H1 (cell line): Measurements from ENCODE around the gene GSAP. TPM values are rescaled to one million over a fixed set of nuclear protein-coding genes. Genes with fewer than 3 reads are reported as not detected.

Experiments used
- CTCF ChIA-PET: fragments of 300-600 bp; sonication (Branson Sonifier 250); formaldehyde crosslinking; loops from one replicate; lab custom pipeline; 2021; ENCODE audit not compliant: partially characterized antibody; lab: Charles Lee
- POLR2A ChIA-PET: fragments of 300-600 bp; sonication (Branson Sonifier 250); formaldehyde crosslinking; loops from one replicate; lab custom pipeline; 2021; ENCODE audit warnings: inconsistent platforms; ENCODE audit not compliant: partially characterized antibody; lab: Charles Lee
- DNase-seq, 2 experiments: peaks; one replicate each; pipeline versions ENCODE4 v3.0.0 to v3.0.0-alpha.2; 2010 to 2022; ENCODE audit warnings: low spot score in 2 of 2, low read depth in 1 of 2, mixed read lengths in 1 of 2
- FAIRE-seq: peaks from 2 replicates; lab custom pipeline; 2011; peaks lifted over from hg19 to GRCh38; lab: Jason Lieb, UNC
- H2AFZ ChIP-seq: 2 replicates; pipeline ENCODE4 v1.8.1; 2012; ENCODE audit warnings: low read length, inconsistent platforms
- H2AK5ac ChIP-seq: 2 replicates; pipeline ENCODE4 v1.6.1; 2013; ENCODE audit warnings: low read depth, low read length
- H2BK120ac ChIP-seq: replicated peaks from 2 replicates; pipeline ENCODE3; 2013; ENCODE audit warnings: low read depth, low read length, inconsistent platforms
- H2BK12ac ChIP-seq: 2 replicates; pipeline ENCODE4 v1.6.1; 2013; ENCODE audit warnings: low read depth, low read length
- H2BK15ac ChIP-seq: 2 replicates; pipeline ENCODE4 v1.6.1; 2013; ENCODE audit warnings: low read length
- H2BK20ac ChIP-seq: 2 replicates; pipeline ENCODE4 v1.6.1; 2013; ENCODE audit warnings: low read length
- H2BK5ac ChIP-seq: 2 replicates; pipeline ENCODE4 v1.6.1; 2013; ENCODE audit warnings: low read depth, low read length
- H3K14ac ChIP-seq: 2 replicates; pipeline ENCODE4 v1.6.1; 2013; ENCODE audit warnings: inconsistent platforms; ENCODE audit not compliant: insufficient read length
- H3K18ac ChIP-seq: 2 replicates; pipeline ENCODE4 v1.6.1; 2013; ENCODE audit warnings: low read length; ENCODE audit errors: extremely low read depth
- H3K23ac ChIP-seq: 2 replicates; pipeline ENCODE4 v1.6.1; 2013; ENCODE audit warnings: inconsistent platforms; ENCODE audit not compliant: insufficient read length
- H3K23me2 ChIP-seq: 2 replicates; pipeline ENCODE4 v1.6.1; 2013; ENCODE audit warnings: low read depth, low read length
- H3K27ac ChIP-seq: 2 replicates; pipeline ENCODE4 v1.6.1; 2011; ENCODE audit warnings: low read depth, low read length, inconsistent platforms
- H3K27me3 ChIP-seq, 4 experiments: replicated peaks in 1 of 4; 1 replicate in 1 of 4; 2 replicates in 3 of 4; pipeline versions ENCODE4 v1.6.1 to v1.8.1; 2011 to 2013; ENCODE audit warnings: low read length in 3 of 4, mild to moderate bottlenecking in 3 of 4, inconsistent platforms in 2 of 4, mixed read lengths in 2 of 4, moderate library complexity in 1 of 4; ENCODE audit not compliant: control insufficient read depth in 3 of 4, insufficient read depth in 3 of 4; ENCODE audit errors: extremely low read depth in 1 of 4
- H3K36me3 ChIP-seq, 4 experiments: 2 replicates each; pipeline versions ENCODE4 v1.6.1 to v1.8.1; 2011 to 2013; ENCODE audit warnings: mild to moderate bottlenecking in 4 of 4, low read length in 3 of 4, moderate library complexity in 2 of 4, control low read depth in 1 of 4, inconsistent platforms in 1 of 4; ENCODE audit not compliant: insufficient read depth in 4 of 4, control insufficient read depth in 2 of 4
- H3K4ac ChIP-seq: replicated peaks from 2 replicates; pipeline ENCODE3; 2013; ENCODE audit warnings: low read length, low read depth, mixed read lengths, inconsistent platforms; ENCODE audit not compliant: insufficient read length
- H3K4me1 ChIP-seq, 4 experiments: replicated peaks in 1 of 4; 1 replicate in 1 of 4; 2 replicates in 3 of 4; pipeline versions ENCODE4 v1.6.1 to v1.8.1; 2011 to 2013; ENCODE audit warnings: low read length in 3 of 4, inconsistent platforms in 2 of 4, mixed read lengths in 1 of 4; ENCODE audit not compliant: insufficient read depth in 4 of 4, control insufficient read depth in 3 of 4
- H3K4me2 ChIP-seq, 2 experiments: 2 replicates each; pipeline versions ENCODE4 v1.6.1 to v1.8.1; 2011 to 2013; ENCODE audit warnings: low read depth in 2 of 2, low read length in 2 of 2, control low read depth in 1 of 2, inconsistent platforms in 1 of 2, mild to moderate bottlenecking in 1 of 2; ENCODE audit not compliant: insufficient read depth in 1 of 2
- H3K4me3 ChIP-seq, 4 experiments: fragments of 200-600, 300-600 bp in 1 of 4; sonication (generic), shearing (Covaris generic), sonication (Bioruptor Twin) in 1 of 4; 2 replicates each; pipeline versions ENCODE4 v1.5.1 to v1.8.1; 2011 to 2016; ENCODE audit warnings: low read length in 4 of 4, low read depth in 3 of 4, control low read depth in 2 of 4, inconsistent platforms in 2 of 4, mild to moderate bottlenecking in 2 of 4, mixed read lengths in 1 of 4, moderate library complexity in 1 of 4; ENCODE audit not compliant: insufficient read depth in 2 of 4; ENCODE audit errors: extremely low read depth in 1 of 4
- H3K56ac ChIP-seq: replicated peaks from 2 replicates; pipeline ENCODE3; 2013; ENCODE audit warnings: low read depth, mild to moderate bottlenecking, mixed read lengths, low read length, inconsistent platforms; ENCODE audit not compliant: insufficient read length
- H3K79me1 ChIP-seq: 2 replicates; pipeline ENCODE4 v1.6.1; 2013; ENCODE audit warnings: low read depth, low read length, control low read depth
- H3K79me2 ChIP-seq, 2 experiments: 2 replicates each; pipeline versions ENCODE4 v1.6.1 to v1.8.1; 2012 to 2013; ENCODE audit warnings: low read length in 2 of 2, mild to moderate bottlenecking in 2 of 2, inconsistent platforms in 1 of 2; ENCODE audit not compliant: insufficient read depth in 2 of 2, control insufficient read depth in 1 of 2
- H3K9ac ChIP-seq, 4 experiments: replicated peaks in 1 of 4; 1 replicate in 1 of 4; 2 replicates in 3 of 4; pipeline versions ENCODE4 v1.6.1 to v1.8.1; 2011 to 2013; ENCODE audit warnings: low read depth in 3 of 4, low read length in 3 of 4, control low read depth in 2 of 4, mild to moderate bottlenecking in 2 of 4, moderate library complexity in 2 of 4, inconsistent platforms in 1 of 4; ENCODE audit errors: extremely low read depth in 1 of 4
- H3K9me3 ChIP-seq, 2 experiments: 2 replicates each; pipeline versions ENCODE4 v1.6.1 to v1.8.1; 2012 to 2013; ENCODE audit warnings: mild to moderate bottlenecking in 2 of 2, moderate library complexity in 2 of 2, control low read depth in 1 of 2, inconsistent platforms in 1 of 2, low read depth in 1 of 2, low read length in 1 of 2, mixed read lengths in 1 of 2; ENCODE audit not compliant: insufficient read depth in 2 of 2
- H4K20me1 ChIP-seq, 2 experiments: replicated peaks in 1 of 2; 2 replicates each; pipeline versions ENCODE3 to v1.8.1; 2011 to 2013; ENCODE audit warnings: inconsistent platforms in 2 of 2, low read length in 2 of 2, mild to moderate bottlenecking in 1 of 2; ENCODE audit not compliant: insufficient read depth in 2 of 2, control insufficient read depth in 1 of 2
- H4K5ac ChIP-seq: 2 replicates; pipeline ENCODE4 v1.6.1; 2013; ENCODE audit warnings: low read length, low read depth, mixed read lengths, inconsistent platforms; ENCODE audit not compliant: insufficient read length
- H4K8ac ChIP-seq: 2 replicates; pipeline ENCODE4 v1.8.0; 2013; ENCODE audit warnings: mild to moderate bottlenecking, moderate library complexity, low read length, inconsistent platforms; ENCODE audit not compliant: insufficient read depth; ENCODE audit errors: extremely low read depth
- H4K91ac ChIP-seq: replicated peaks from 2 replicates; pipeline ENCODE3; 2013; ENCODE audit warnings: low read length, mixed read lengths, inconsistent platforms; ENCODE audit not compliant: insufficient read length
- ASH2L ChIP-seq: fragments of 200-600, 300-600 bp; sonication (generic); IDR thresholded peaks from one replicate; pipeline ENCODE4 v1.7.1; 2017; ENCODE audit warnings: low read length
- CEBPB ChIP-seq: IDR thresholded peaks from 2 replicates; pipeline ENCODE4 v1.6.1; 2012; ENCODE audit warnings: low read depth, low read length
- CHD1 ChIP-seq: IDR thresholded peaks from 2 replicates; pipeline ENCODE4 v1.6.1; 2012; ENCODE audit warnings: low read depth, low read length, improper control_type of control experiment
- CREB1 ChIP-seq: IDR thresholded peaks from 2 replicates; pipeline ENCODE4 v1.6.1; 2012; ENCODE audit warnings: inconsistent platforms
- GABPA ChIP-seq: IDR thresholded peaks from 2 replicates; pipeline ENCODE4 v1.6.1; 2011; ENCODE audit warnings: mild to moderate bottlenecking, low read length, moderate library complexity, borderline replicate concordance; ENCODE audit not compliant: insufficient read depth
- MAFK ChIP-seq: IDR thresholded peaks from 2 replicates; pipeline ENCODE4 v1.6.1; 2012; ENCODE audit warnings: low read depth, mild to moderate bottlenecking, improper control_type of control experiment, low read length
- POLR2AphosphoS5 ChIP-seq: IDR thresholded peaks from 2 replicates; pipeline ENCODE4 v1.6.1; 2011; ENCODE audit warnings: low read depth, low read length
- RAD21 ChIP-seq, 2 experiments: IDR thresholded peaks in 1 of 2; conservative IDR thresholded peaks in 1 of 2; 2 replicates each; pipeline ENCODE4 v1.6.1; 2011; ENCODE audit warnings: low read depth in 2 of 2, low read length in 2 of 2, improper control_type of control experiment in 1 of 2, inconsistent platforms in 1 of 2, mild to moderate bottlenecking in 1 of 2, moderate library complexity in 1 of 2
- RBBP5 ChIP-seq: IDR thresholded peaks from 2 replicates; pipeline ENCODE4 v1.7.1; 2012; ENCODE audit warnings: low read depth, mild to moderate bottlenecking, inconsistent platforms, low read length, moderate library complexity, borderline replicate concordance
- RFX5 ChIP-seq: IDR thresholded peaks from 2 replicates; pipeline ENCODE4 v1.6.1; 2011; ENCODE audit warnings: low read depth, low read length, improper control_type of control experiment, borderline replicate concordance
- RNF2 ChIP-seq: fragments of 200-900, 300-1000 bp; sonication (generic); IDR thresholded peaks from 2 replicates; pipeline ENCODE4 v1.7.1; 2016; ENCODE audit warnings: borderline replicate concordance, low read depth, mild to moderate bottlenecking, antibody characterized with exemption, low read length; ENCODE audit not compliant: poor library complexity, severe bottlenecking; ENCODE audit errors: missing control alignments
- SIN3A ChIP-seq, 2 experiments: IDR thresholded peaks in 1 of 2; conservative IDR thresholded peaks in 1 of 2; 2 replicates each; pipeline ENCODE4 v1.6.1; 2011 to 2012; ENCODE audit warnings: low read length in 2 of 2, improper control_type of control experiment in 1 of 2, low read depth in 1 of 2, mild to moderate bottlenecking in 1 of 2
- SRF ChIP-seq: IDR thresholded peaks from 2 replicates; pipeline ENCODE4 v1.6.1; 2011; ENCODE audit warnings: mild to moderate bottlenecking, low read depth, low read length, moderate library complexity
- WGBS, 2 experiments: shearing (Covaris generic) in 1 of 2; methylation state at CpG; one replicate each; pipeline versions ENCODE4 v1.1.6 to v1.1.7; 2013 to 2015; ENCODE audit warnings: low lambda C conversion rate in 2 of 2, mixed read lengths in 2 of 2, inconsistent platforms in 1 of 2, low coverage in 1 of 2, missing lambda C conversion rate in 1 of 2; ENCODE audit not compliant: insufficient replicate concordance in 2 of 2, insufficient coverage in 1 of 2, insufficient read length in 1 of 2; ENCODE audit errors: extremely low coverage in 1 of 2, missing lambda C conversion rate in 1 of 2; 5-methylcytosine and 5-hydroxymethylcytosine counted together
- polyA plus RNA-seq, 7 experiments: library from polyadenylated mRNA; depleted of rRNA in 3 of 7; stranded (reverse) in 5 of 7; unstranded in 2 of 7; fragments of >200 nt in 5 of 7; fragments of 200-250 nt in 2 of 7; gene quantifications; 1 replicate in 5 of 7; 2 replicates in 1 of 7; 4 replicates in 1 of 7; pipeline versions ENCODE4 v1.2.1 to v1.2.3, GENCODE V29; 2011 to 2013; ENCODE audit warnings: missing spikeins in 2 of 7, mixed read lengths in 2 of 7
- total RNA-seq: library from RNA; stranded (reverse); fragmentation: NEBNext Ultra II Directional; extraction: Animal tissue kit (Norgen Biotek cat#: 25700); gene quantifications from 2 replicates; pipeline ENCODE4 v1.2.1, GENCODE V29; 2021

Gene GSAP
- total and polyA plus RNA-seq, 2 of the 8 experiments (the other 6 are each of a cell fraction or from before 2014, with no cell fraction given) = 0.93 to 2.1 TPM

- Histone ChIP-seq H2AK5ac (no peak overlapping the region), H3K4me1 (peaks cover 0 to 3% (median 1%) of the 10 kb centered on the region in 4 experiments; a peak in 3 of 7 replicates), H2AFZ (0 out of 2 replicates have a peak overlapping the region, but pooled peaks have one; percentile 58), H3K23ac (no peak overlapping the region), H3K79me1 (no peaks in the 10 kb centered on the region), H3K79me2 (no peaks in the 10 kb centered on the region), H2BK120ac (no peak overlapping the region), H3K36me3 (no peaks in the 10 kb centered on the region), H4K8ac (no peak overlapping the region), H4K91ac (no peak overlapping the region), H3K14ac (no peak overlapping the region), H3K27me3 (no peaks in the 10 kb centered on the region), H3K18ac (no peak overlapping the region), H3K56ac (no peak overlapping the region), H3K23me2 (no peaks in the 10 kb centered on the region), H2BK12ac (no peak overlapping the region), H3K9ac (no peak overlapping the region), H2BK5ac (no peak overlapping the region), H3K4me2 (no peak overlapping the region), H4K5ac (no peak overlapping the region), H2BK20ac (no peak overlapping the region), H4K20me1 (no peaks in the 10 kb centered on the region), H3K9me3 (no peaks in the 10 kb centered on the region), H2BK15ac (no peak overlapping the region), H3K4me3 (no peak overlapping the region), H3K4ac (no peak overlapping the region), H3K27ac (no peak overlapping the region)
- CTCF ChIA-PET = interaction anchor here (1.5 to 2.4 kb wide), 2 partner anchors 11 to 12 kb away, joined by 3 to 9 read pairs; no protein-coding TSS in a partner anchor
- 95% methylated on average over 5 of the region's 5 CpGs; no CpG with 5 or more reads in 1 of the 2 experiments for WGBS, 2 experiments
- POLR2A ChIA-PET = no interaction called here
- no peak for TF ChIP-seq SRF
- TF ChIP-seq POLR2AphosphoS5 = no peak
- no peak for TF ChIP-seq CEBPB
- no peak for TF ChIP-seq RAD21 (IDR thresholded peaks at IDR 0.05 in 1 of 2, conservative IDR thresholded peaks at IDR 0.05 in 1 of 2; ENCODE audit: low read depth in 2 of 2, low read length in 2 of 2)
- no peak for TF ChIP-seq RNF2
- TF ChIP-seq ASH2L = no peak
- TF ChIP-seq RFX5 = no peak
- no peak for TF ChIP-seq GABPA
- no peak for TF ChIP-seq CHD1
- no peak for TF ChIP-seq RBBP5
- TF ChIP-seq SIN3A (conservative IDR thresholded peaks at IDR 0.05 in 1 of 2, IDR thresholded peaks at IDR 0.05 in 1 of 2; ENCODE audit: low read depth in 1 of 2, low read length in 2 of 2) = no peak
- no peak for TF ChIP-seq CREB1
- no peak for TF ChIP-seq MAFK
- DNase-seq = no peak
- FAIRE-seq = no peak
Observed at GRCh38 chr7:77450613-77451012, 34.5 kb upstream of the GSAP start.
